NCI-H146 (cell line): ENCODE results near the gene WNT5A.
"Not testable (repeated sequence)": the region's sequence is repeated elsewhere in the genome, so short reads cannot be mapped to it uniquely, and the experiment has no call there.

Source experiments
- DNase-seq: peaks from one replicate; lab custom pipeline; 2025; lab: John Stamatoyannopoulos, UW

The WNT5A gene

GRCh38 chr3:55505776-55506175 lies 18.7 kb upstream of the WNT5A start:
- no peak for DNase-seq

- not testable (repeated sequence) for DNase-seq
These were observed 18.0 kb upstream of the WNT5A start for GRCh38 chr3:55505102-55505501.

- DNase-seq: no peak
These were observed 14.8 kb upstream of the WNT5A start for GRCh38 chr3:55501905-55502304.

DNA sequence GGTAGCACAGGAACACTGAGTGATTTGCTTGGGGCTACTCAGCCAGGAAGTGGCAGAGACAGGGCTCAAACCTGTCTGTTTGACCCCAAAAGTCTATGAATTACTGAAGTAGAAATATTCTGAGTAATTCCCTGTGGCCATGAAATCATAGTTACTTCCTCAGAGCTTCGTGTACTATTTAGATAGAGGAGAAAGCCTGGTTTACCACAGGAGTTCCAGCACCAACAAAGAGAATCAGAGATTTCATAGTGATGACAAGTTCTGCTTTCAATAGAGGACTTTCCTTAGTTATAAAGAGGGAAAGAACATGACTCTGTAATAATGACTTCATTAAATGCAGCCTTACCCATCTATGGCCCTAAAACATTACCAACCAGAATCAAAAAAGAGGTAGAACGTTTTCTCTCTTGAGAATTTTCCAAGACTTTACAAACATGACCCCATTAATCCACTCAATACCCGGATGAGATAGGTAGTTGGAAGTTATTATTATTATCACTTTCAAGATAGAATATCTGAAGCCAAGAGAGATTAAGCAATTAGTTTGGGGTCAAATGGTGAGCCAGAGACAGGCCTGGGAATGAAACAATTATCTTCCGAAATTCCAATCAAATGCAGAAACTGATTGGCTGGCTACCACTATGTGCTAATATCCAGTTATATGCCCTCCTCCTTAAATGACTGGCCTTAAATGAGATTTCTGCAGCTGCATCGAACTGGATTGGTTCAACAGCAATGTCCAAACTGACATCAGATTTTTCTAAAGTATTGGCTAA lies 13.6 kb upstream of the WNT5A start:
- DNase-seq: no peak

DNA sequence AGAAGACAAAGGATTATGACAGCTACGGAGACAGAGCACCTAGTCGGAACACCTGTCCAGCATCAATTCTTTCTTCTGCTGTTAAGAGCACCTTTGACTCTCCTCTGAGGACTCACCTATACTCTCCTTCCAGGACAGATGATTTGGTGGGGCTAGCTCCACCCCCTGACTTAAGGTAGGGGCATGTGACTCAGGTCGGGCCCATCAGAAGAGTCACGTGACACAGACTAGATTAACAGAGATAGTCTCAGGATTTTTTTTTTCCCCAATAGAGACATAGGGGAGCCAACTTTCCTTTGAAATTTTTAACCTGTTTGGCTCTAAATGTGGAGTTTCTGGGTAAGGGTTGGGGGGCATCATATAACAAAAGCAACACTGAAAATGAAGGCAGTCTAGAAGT lies 11.4 kb upstream of the WNT5A start:
- DNase-seq: no peak

DNA sequence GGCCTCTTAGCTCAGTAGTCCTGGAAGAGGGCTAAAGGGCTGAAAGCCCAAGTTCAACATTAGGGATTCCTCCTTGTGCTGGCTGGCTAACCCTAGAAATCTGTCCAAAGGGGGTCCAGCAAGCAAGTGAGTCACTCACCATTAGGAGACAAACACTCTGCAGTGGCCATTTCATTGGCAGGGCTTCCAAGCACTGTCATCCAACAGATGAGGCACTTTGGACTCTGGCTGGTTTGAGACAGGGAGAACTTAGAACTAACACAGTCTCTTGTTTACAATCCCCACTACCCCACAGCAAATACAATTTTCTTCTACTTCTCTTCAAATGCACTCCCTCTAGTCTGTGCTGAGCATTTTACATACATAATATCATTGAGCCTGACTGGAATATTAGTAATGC lies 10.1 kb upstream of the WNT5A start:
- no peak for DNase-seq

DNA sequence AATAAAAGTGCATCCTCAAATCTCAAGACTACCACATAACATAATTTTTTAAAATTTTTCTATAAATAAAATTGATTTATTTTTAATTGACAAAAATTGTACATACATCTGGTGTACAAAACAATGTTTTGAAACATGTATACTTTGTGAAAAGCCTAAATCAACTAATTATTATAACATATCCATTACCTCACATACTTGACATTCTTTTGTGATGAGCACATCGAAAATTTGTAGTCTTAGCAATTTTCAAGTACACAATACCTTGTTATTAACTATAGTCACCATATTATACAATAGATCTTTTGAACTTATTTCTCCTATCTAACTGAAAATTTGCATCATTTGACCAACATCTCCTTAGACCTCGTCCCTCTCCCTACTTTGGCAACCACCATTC lies 7.9 kb upstream of the WNT5A start:
- DNase-seq: no peak

DNA sequence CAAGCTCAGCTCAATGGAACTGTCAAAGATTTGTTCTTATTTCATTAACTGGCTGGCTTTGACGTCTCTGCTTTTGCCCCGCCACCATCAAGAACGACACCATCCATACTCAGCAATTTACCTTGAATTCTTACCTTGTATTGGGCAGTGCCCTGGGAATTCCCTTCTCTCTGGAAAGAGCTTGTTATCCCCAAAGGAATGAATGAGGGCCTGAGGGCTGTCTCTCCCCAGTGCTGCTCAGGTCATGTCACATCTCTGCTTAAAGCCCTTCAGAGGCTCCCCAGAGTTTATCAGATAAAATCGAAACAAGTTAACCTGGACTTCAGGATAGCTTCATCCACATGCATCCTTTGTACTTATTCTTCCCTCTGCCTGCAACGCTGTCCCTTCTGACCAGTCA lies 5.9 kb upstream of the WNT5A start:
- no peak for DNase-seq

- no peak for DNase-seq
These were observed 4.2 kb upstream of the WNT5A start for GRCh38 chr3:55491296-55491816.

DNA sequence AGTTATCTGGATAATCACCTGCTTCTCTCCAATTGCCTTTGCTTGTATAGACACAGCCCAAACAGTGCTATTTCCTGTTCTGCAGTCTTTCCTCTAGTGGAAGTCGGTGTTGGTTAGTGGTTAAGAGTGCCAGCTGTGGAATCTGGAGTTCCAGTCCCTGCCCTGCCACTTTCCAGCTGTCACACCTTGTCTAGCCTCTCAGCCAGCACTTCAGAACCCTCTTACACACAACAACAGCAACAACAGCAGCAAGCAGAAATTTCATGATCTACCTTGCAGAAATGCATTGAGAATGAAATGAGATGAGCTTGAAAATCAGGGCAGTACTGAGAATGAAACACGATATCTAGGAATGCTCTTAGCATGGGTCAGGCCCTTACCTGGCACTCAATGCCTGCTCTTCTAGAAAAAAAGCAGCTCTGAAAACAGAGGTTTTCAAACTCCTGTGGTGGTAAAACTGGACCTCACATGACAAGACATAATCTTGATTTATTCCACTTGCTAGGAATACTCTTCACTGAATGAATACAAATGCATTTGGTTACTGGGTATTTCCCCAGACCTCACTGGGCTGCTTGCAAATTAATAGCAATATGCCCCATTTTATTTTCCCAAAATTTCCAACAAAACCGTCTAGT lies 3.3 kb upstream of the WNT5A start:
- no peak for DNase-seq

DNA sequence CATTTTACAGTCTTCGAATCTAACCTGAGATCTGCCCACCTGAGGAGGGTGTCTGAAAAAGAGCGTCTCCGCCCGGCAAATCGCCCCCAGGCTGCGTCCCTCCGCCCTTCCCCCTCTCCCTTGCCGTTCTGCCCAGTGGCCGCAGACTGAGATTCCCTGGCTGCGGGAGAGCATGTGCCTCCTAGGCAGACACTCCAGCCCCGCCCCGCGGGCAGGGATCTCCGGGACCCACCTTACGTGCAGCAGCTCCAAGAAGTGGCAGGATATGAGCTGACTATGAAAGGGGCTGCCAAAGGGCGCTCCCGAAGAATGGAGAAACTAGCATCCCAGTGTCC lies 2.7 kb upstream of the WNT5A start:
- peak; percentile 29 for DNase-seq

GRCh38 chr3:55488398-55489055 lies 1.4 kb upstream of the WNT5A start:
- DNase-seq: no peak

GRCh38 chr3:55487381-55488241 lies 505 bp upstream of the WNT5A start:
- peak; percentile 54 for DNase-seq

- DNase-seq: peak; percentile 38
These were observed 827 bp downstream of the WNT5A start for GRCh38 chr3:55486101-55486856.

DNA sequence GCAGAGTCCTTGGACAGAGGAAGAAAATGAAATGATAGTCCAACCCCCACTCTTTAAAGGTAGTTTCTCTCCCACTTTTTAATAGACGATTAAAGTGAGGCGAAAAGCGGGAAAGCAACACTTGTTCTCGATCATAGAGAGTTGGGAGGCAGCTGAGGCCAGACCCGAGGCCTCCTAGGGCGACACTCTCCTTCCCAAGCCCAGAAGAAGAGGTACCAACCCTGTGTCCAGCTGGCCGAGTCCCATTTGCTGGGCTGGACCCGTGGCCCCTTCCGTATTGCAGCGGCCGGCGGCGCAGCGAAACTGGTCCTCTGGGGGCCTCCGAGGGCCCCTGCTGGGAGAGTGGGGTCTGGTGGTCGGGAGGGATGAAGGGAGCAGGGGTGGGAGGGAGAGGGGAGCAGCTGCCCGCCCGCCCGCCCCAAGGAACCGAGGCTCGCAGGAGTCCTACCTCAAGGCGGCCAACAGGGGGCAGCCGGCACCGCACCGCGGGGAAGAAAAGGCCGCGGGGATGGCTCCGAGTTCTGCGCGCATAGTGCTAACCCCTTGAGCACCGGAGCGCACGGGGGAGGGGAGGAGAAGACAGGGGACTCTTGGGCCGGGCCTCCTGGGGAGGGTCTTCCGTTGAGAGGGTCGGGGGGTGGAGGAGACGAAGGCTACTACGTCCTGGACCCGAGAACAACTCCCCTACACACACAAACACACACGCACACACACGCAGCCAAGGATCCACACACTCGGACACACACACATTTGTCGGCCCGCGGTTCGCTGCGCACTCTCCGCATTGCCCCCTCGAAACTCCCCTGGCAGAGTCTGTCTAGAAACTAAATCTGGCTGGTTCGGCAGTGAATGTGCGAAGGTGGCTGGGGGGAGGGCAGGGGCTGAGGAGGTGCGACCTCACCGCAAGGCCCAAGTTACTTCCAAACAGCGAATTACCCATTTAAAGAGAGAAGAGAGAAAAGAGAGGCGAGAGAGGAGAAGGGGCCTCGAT lies 2.0 kb downstream of the WNT5A start:
- DNase-seq: peak; percentile 67

DNA sequence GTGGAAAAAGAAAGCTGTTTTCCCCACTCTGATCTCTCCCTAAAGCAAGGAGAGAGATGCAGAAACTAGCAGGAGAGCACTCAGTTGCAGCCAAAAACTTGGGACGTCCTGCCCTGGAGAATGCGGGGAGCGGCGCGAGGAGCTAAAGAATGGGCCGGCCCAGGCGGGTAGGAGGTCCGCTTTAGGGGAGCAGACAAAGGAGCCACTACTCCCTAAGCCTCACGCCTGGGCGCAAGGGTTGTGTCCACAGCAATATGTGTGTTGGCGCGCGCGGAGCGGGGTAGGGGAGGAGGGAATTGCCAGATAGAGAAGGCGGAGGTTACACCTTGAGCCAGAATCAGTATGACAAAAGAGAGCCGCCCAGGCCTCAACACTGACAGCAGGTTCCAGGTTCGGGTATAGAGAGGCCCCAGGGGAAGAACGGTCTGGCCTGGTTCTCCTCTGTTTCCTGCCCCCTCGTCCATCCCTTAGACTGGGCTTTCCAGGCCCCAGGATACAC lies 2.9 kb downstream of the WNT5A start:
- DNase-seq: no peak

GRCh38 chr3:55483196-55484095 lies 3.7 kb downstream of the WNT5A start:
- DNase-seq: no peak

DNA sequence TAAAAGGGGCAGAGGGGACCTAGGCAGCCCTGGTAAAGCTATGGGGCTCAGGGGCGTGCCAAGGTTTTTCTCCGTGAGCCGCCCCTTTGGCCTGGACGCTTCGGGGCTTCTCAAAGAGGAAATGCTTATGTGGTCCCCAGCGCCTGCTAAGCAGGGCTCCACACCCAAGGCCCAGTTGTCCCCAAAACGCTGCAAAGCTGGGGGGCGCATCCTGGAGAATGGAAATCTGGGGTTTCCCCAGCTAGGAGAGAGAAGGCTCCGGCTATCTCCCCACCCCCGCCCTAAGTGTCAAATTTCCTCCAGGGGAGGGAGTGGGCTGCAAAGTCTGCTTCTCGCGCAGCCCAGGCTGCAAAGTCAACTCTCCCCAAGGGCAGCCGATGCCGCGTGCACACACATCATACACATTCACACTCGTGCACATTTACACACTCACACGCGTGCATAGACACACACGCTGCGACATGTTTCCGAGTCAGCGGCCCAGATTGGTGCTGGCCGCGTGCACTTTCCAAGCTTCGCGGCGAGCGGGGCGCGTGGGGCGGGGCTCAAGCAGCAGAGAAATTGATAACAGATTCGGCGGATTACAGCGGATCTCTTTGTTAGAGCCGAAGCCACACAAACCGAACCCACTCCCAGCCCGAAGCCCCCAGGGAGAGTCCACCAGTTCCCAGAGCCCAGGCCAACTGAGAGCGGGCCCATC lies 4.5 kb downstream of the WNT5A start:
- DNase-seq: no peak
